Lower leg skin (tissue), 4 donors: Measurements from ENCODE around the gene IFNL1. TPM values are rescaled to one million over a fixed set of nuclear protein-coding genes. Genes with fewer than 3 reads are reported as not detected.

Source experiments
- DNase-seq, 2 donors: peaks; one replicate each; pipeline ENCODE4 v3.0.0-alpha.2; 2019; ENCODE audit warnings: low spot score in 2 of 2
- H3K4me3 ChIP-seq: fragments of 200-600 bp; sonication (generic); 2 replicates; pipeline ENCODE4 v1.5.1; 2017; ENCODE audit warnings: mild to moderate bottlenecking, low read depth; ENCODE audit not compliant: poor library complexity, severe bottlenecking
- CTCF ChIP-seq, 3 donors: fragments of 450-650 bp; IDR thresholded peaks; one replicate each; pipeline ENCODE4 v1.5.1; 2016; ENCODE audit warnings: antibody characterized with exemption in 3 of 3, mild to moderate bottlenecking in 3 of 3, moderate library complexity in 2 of 3
- POLR2A ChIP-seq, 2 donors: fragments of 450-650 bp; IDR thresholded peaks; one replicate each; pipeline ENCODE4 v1.6.1; 2016 to 2017; ENCODE audit warnings: antibody characterized with exemption in 2 of 2, mild to moderate bottlenecking in 1 of 2, moderate library complexity in 1 of 2
- WGBS, 2 donors: methylation state at CpG; one replicate each; pipeline ENCODE4 v1.1.5; 2018; 5-methylcytosine and 5-hydroxymethylcytosine counted together
- intact Hi-C: fragments of 100-400 bp; cut with DNase I; formaldehyde crosslinking; loops from one replicate; pipeline ENCODE4 v1.15.0; 2023; ENCODE audit warnings: low total_unique reads
- total RNA-seq, 4 donors: library from RNA; depleted of rRNA; stranded (reverse); fragments of >200 nt; gene quantifications; one replicate each; pipeline ENCODE4 v1.1.0, GENCODE V29; 2016

The IFNL1 gene
- total RNA-seq, 4 donors from 2014 or later = not detected

GRCh38 chr19:39251846-39252245 is 44.4 kb upstream of the IFNL1 start:
- 64 to 74% methylated on average over 3 of the region's 3 CpGs for WGBS, 2 donors
- TF ChIP-seq CTCF (IDR thresholded peaks at IDR 0.05) = no peak
- TF ChIP-seq POLR2A (IDR thresholded peaks at IDR 0.05) = no peak
- H3K4me3 ChIP-seq = no peak overlapping the region
- intact Hi-C loops = no loop called here
- no peak for DNase-seq

GRCh38 chr19:39252458-39252857 is 43.7 kb upstream of the IFNL1 start:
- H3K4me3 ChIP-seq = no peak overlapping the region
- 52 to 70% methylated on average over 3 of the region's 3 CpGs for WGBS, 2 donors
- intact Hi-C loops = no loop called here
- DNase-seq = no peak
- TF ChIP-seq CTCF (IDR thresholded peaks at IDR 0.05) (no peak), POLR2A (IDR thresholded peaks at IDR 0.05) (no peak)

GRCh38 chr19:39253374-39254149 is 42.6 kb upstream of the IFNL1 start:
- DNase-seq = no peak
- WGBS, 2 donors = 82 to 90% methylated on average over 8 of the region's 8 CpGs
- no peak for TF ChIP-seq POLR2A (IDR thresholded peaks at IDR 0.05)
- no peak for TF ChIP-seq CTCF (IDR thresholded peaks at IDR 0.05)
- no peak overlapping the region for H3K4me3 ChIP-seq
- intact Hi-C loops = no loop called here

GRCh38 chr19:39254531-39255345 is 41.5 kb upstream of the IFNL1 start:
- DNase-seq = no peak
- WGBS, 2 donors = 78 to 80% methylated on average over 26 to 29 of the region's 29 CpGs
- TF ChIP-seq CTCF (IDR thresholded peaks at IDR 0.05) (no peak), POLR2A (IDR thresholded peaks at IDR 0.05) (no peak)
- H3K4me3 ChIP-seq = no peak overlapping the region
- intact Hi-C loops = no loop called here

- DNase-seq = no peak
- 96% methylated on average over 4 of the region's 4 CpGs for WGBS, 2 donors
- no peak overlapping the region for H3K4me3 ChIP-seq
- TF ChIP-seq POLR2A (IDR thresholded peaks at IDR 0.05) = no peak
- no peak for TF ChIP-seq CTCF (IDR thresholded peaks at IDR 0.05)
- intact Hi-C loops = no loop called here
Observed at GRCh38 chr19:39257227-39257626, 39.0 kb upstream of the IFNL1 start.
